Naive B cell (primary cell): ENCODE results near the gene ADPRHL1. TPM values are rescaled to one million over a fixed set of nuclear protein-coding genes. Genes with fewer than 3 reads are reported as not detected.

Experiments
- ATAC-seq, 2 donors: fragments of 150-1000 bp; cut with Tn5 transposase; 2 replicates each; pipeline ENCODE4 v1.10.0; 2021; ENCODE audit warnings: low read depth in 2 of 2, mild to moderate bottlenecking in 2 of 2, moderate library complexity in 2 of 2
- DNase-seq: peaks from one replicate; pipeline ENCODE4 v3.0.0; 2022
- H3K27ac Mint-ChIP-seq, 6 donors: one replicate each; pipeline ENCODE4 v1.8.0; 2020 to 2022; ENCODE audit warnings: mild to moderate bottlenecking in 6 of 6, mixed read lengths in 6 of 6, moderate library complexity in 5 of 6, inconsistent platforms in 2 of 6
- H3K27me3 Mint-ChIP-seq, 3 donors: one replicate each; pipeline ENCODE4 v1.8.0; 2021 to 2022; ENCODE audit warnings: mixed read lengths in 3 of 3, mild to moderate bottlenecking in 1 of 3
- H3K36me3 Mint-ChIP-seq, 2 donors: one replicate each; pipeline ENCODE4 v1.8.0; 2020 to 2022; ENCODE audit warnings: mixed read lengths in 2 of 2, inconsistent platforms in 1 of 2, mild to moderate bottlenecking in 1 of 2
- H3K4me1 Mint-ChIP-seq, 3 donors: one replicate each; pipeline ENCODE4 v1.8.0; 2020 to 2022; ENCODE audit warnings: mixed read lengths in 3 of 3, inconsistent platforms in 1 of 3, mild to moderate bottlenecking in 1 of 3, moderate library complexity in 1 of 3
- H3K4me3 Mint-ChIP-seq, 8 donors: one replicate each; pipeline ENCODE4 v1.8.0; 2020 to 2022; ENCODE audit warnings: mild to moderate bottlenecking in 8 of 8, mixed read lengths in 8 of 8, moderate library complexity in 8 of 8, inconsistent platforms in 2 of 8
- H3K9me3 Mint-ChIP-seq, 7 donors: one replicate each; pipeline ENCODE4 v1.8.0; 2020 to 2022; ENCODE audit warnings: mixed read lengths in 7 of 7, mild to moderate bottlenecking in 5 of 7, inconsistent platforms in 2 of 7, moderate library complexity in 1 of 7
- polyA plus RNA-seq, 6 donors: library from polyadenylated mRNA; unstranded; fragments of 300-500 nt; fragmentation: Illumina TruSeq; gene quantifications; one replicate each; pipeline ENCODE4 v1.2.3, GENCODE V29; 2021; ENCODE audit warnings: low read depth in 6 of 6

The ADPRHL1 gene
- polyA plus RNA-seq, 6 donors from 2014 or later: 0.54 to 0.75 TPM; not detected in 4

GRCh38 chr13:113420232-113420631, 33.1 kb downstream of the ADPRHL1 start:
- DNase-seq (no peak), ATAC-seq (no peak)
- Mint-ChIP-seq H3K27me3 (peaks cover 0 to 16% (median 10%) of the 10 kb centered on the region in 3 donors), H3K4me3 (no peak overlapping the region), H3K27ac (no peak overlapping the region), H3K9me3 (no peaks in the 10 kb centered on the region), H3K36me3 (no peaks in the 10 kb centered on the region), H3K4me1 (peaks cover 3 to 6% (median 5%) of the 10 kb centered on the region in 3 donors)

- no peak for ATAC-seq
- H3K9me3 Mint-ChIP-seq: no peaks in the 10 kb centered on the region
Observed at GRCh38 chr13:113419531-113420193, 33.6 kb downstream of the ADPRHL1 start.

GRCh38 chr13:113418722-113419049, 34.6 kb downstream of the ADPRHL1 start:
- H3K9me3 Mint-ChIP-seq: no peaks in the 10 kb centered on the region
- H3K4me1 Mint-ChIP-seq: peaks cover 3 to 10% (median 5%) of the 10 kb centered on the region in 3 donors
- H3K4me3 Mint-ChIP-seq: no peak overlapping the region
- H3K27me3 Mint-ChIP-seq: peaks cover 0 to 16% (median 10%) of the 10 kb centered on the region in 3 donors
- no peaks in the 10 kb centered on the region for H3K36me3 Mint-ChIP-seq
- DNase-seq (no peak), ATAC-seq (no peak)
- H3K27ac Mint-ChIP-seq: no peak overlapping the region

More at GRCh38 chr13:113419531-113420193, 33.6 kb downstream of the ADPRHL1 start:
- Mint-ChIP-seq H3K4me1 (peaks cover 3 to 6% (median 5%) of the 10 kb centered on the region in 3 donors), H3K4me3 (no peak overlapping the region), H3K27ac (no peak overlapping the region), H3K27me3 (peaks cover 0 to 16% (median 10%) of the 10 kb centered on the region in 3 donors), H3K36me3 (no peaks in the 10 kb centered on the region)
- DNase-seq: no peak

GRCh38 chr13:113417836-113418721, 35.2 kb downstream of the ADPRHL1 start:
- H3K4me1 Mint-ChIP-seq: peaks cover 7 to 11% (median 8%) of the 10 kb centered on the region in 3 donors
- H3K27ac Mint-ChIP-seq: peak overlapping the region in 2 of 6 donors; percentile 21 to 26
- peaks cover 0 to 3% (median 1%) of the 10 kb centered on the region in 7 donors for H3K9me3 Mint-ChIP-seq

GRCh38 chr13:113417008-113417751, 36.1 kb downstream of the ADPRHL1 start:
- H3K9me3 Mint-ChIP-seq: peaks cover 0 to 4% (median 2%) of the 10 kb centered on the region in 7 donors
- peak; percentile 49 to 75 for ATAC-seq
- peaks cover 9 to 12% (median 10%) of the 10 kb centered on the region in 3 donors for H3K4me1 Mint-ChIP-seq
- no peak overlapping the region for H3K4me3 Mint-ChIP-seq
- DNase-seq: no peak
- H3K27ac Mint-ChIP-seq: peak overlapping the region in 1 of 6 donors; percentile 86
- peaks cover 0 to 16% (median 10%) of the 10 kb centered on the region in 3 donors for H3K27me3 Mint-ChIP-seq
- peaks cover 0 to 8% of the 10 kb centered on the region in 2 donors for H3K36me3 Mint-ChIP-seq

More at GRCh38 chr13:113417836-113418721, 35.2 kb downstream of the ADPRHL1 start:
- no peak for ATAC-seq
- Mint-ChIP-seq H3K27me3 (peaks cover 0 to 16% (median 10%) of the 10 kb centered on the region in 3 donors), H3K4me3 (no peak overlapping the region), H3K36me3 (peaks cover 0 to 5% of the 10 kb centered on the region in 2 donors)
- DNase-seq: no peak

GRCh38 chr13:113415825-113416224, 37.5 kb downstream of the ADPRHL1 start:
- ATAC-seq: no peak
- H3K4me3 Mint-ChIP-seq: no peak overlapping the region
- no peak for DNase-seq
- peaks cover 4 to 16% of the 10 kb centered on the region in 2 donors for H3K36me3 Mint-ChIP-seq
- H3K27ac Mint-ChIP-seq: no peak overlapping the region
- peaks cover 15 to 19% (median 17%) of the 10 kb centered on the region in 3 donors for H3K4me1 Mint-ChIP-seq
- H3K27me3 Mint-ChIP-seq: peaks cover 0 to 16% (median 10%) of the 10 kb centered on the region in 3 donors
- peaks cover 5 to 10% (median 8%) of the 10 kb centered on the region in 7 donors for H3K9me3 Mint-ChIP-seq

GRCh38 chr13:113415032-113415431, 38.3 kb downstream of the ADPRHL1 start:
- Mint-ChIP-seq H3K27ac (peak overlapping the region in 1 of 6 donors; percentile 54), H3K4me3 (no peak overlapping the region)

GRCh38 chr13:113414335-113414734, 39.0 kb downstream of the ADPRHL1 start:
- peak overlapping the region in 1 of 6 donors; percentile 24 for H3K27ac Mint-ChIP-seq
- ATAC-seq (no peak), DNase-seq (no peak)
- peaks cover 16 to 28% (median 19%) of the 10 kb centered on the region in 3 donors for H3K4me1 Mint-ChIP-seq
- peaks cover 4 to 17% of the 10 kb centered on the region in 2 donors for H3K36me3 Mint-ChIP-seq
- peak overlapping the region in 1 of 8 donors; percentile 37 for H3K4me3 Mint-ChIP-seq
- peaks cover 9 to 17% (median 13%) of the 10 kb centered on the region in 7 donors for H3K9me3 Mint-ChIP-seq
- peaks cover 0 to 9% (median 5%) of the 10 kb centered on the region in 3 donors for H3K27me3 Mint-ChIP-seq

More at GRCh38 chr13:113415032-113415431, 38.3 kb downstream of the ADPRHL1 start:
- Mint-ChIP-seq H3K9me3 (peaks cover 6 to 11% (median 10%) of the 10 kb centered on the region in 7 donors), H3K4me1 (peaks cover 16 to 21% (median 17%) of the 10 kb centered on the region in 3 donors), H3K36me3 (peaks cover 4 to 17% of the 10 kb centered on the region in 2 donors), H3K27me3 (peaks cover 0 to 16% (median 8%) of the 10 kb centered on the region in 3 donors)
- ATAC-seq: no peak
- no peak for DNase-seq

GRCh38 chr13:113413898-113414282, 39.4 kb downstream of the ADPRHL1 start:
- ATAC-seq: no peak
- Mint-ChIP-seq H3K27me3 (peaks cover 0 to 7% (median 5%) of the 10 kb centered on the region in 3 donors), H3K4me3 (peak overlapping the region in 1 of 8 donors; percentile 37), H3K36me3 (peaks cover 4 to 17% of the 10 kb centered on the region in 2 donors), H3K9me3 (peaks cover 9 to 19% (median 16%) of the 10 kb centered on the region in 7 donors), H3K4me1 (peaks cover 16 to 33% (median 24%) of the 10 kb centered on the region in 3 donors), H3K27ac (no peak overlapping the region)
- no peak for DNase-seq

- peaks cover 0 to 7% (median 5%) of the 10 kb centered on the region in 3 donors for H3K27me3 Mint-ChIP-seq
- H3K9me3 Mint-ChIP-seq: peaks cover 9 to 19% (median 16%) of the 10 kb centered on the region in 7 donors
Observed at GRCh38 chr13:113413178-113413897, 40.0 kb downstream of the ADPRHL1 start.

GRCh38 chr13:113412440-113412839, 40.8 kb downstream of the ADPRHL1 start:
- no peak for DNase-seq
- ATAC-seq: no peak
- peaks cover 0 to 10% (median 5%) of the 10 kb centered on the region in 3 donors for H3K27me3 Mint-ChIP-seq
- peak overlapping the region in 2 of 8 donors; percentile 5 to 20 for H3K4me3 Mint-ChIP-seq
- peaks cover 4 to 17% of the 10 kb centered on the region in 2 donors for H3K36me3 Mint-ChIP-seq
- peak overlapping the region in 1 of 6 donors; percentile 47 for H3K27ac Mint-ChIP-seq
- H3K4me1 Mint-ChIP-seq: peaks cover 25 to 37% (median 35%) of the 10 kb centered on the region in 3 donors
- peaks cover 9 to 21% (median 16%) of the 10 kb centered on the region in 7 donors for H3K9me3 Mint-ChIP-seq

More at GRCh38 chr13:113413178-113413897, 40.0 kb downstream of the ADPRHL1 start:
- ATAC-seq (no peak), DNase-seq (no peak)
- peaks cover 4 to 17% of the 10 kb centered on the region in 2 donors for H3K36me3 Mint-ChIP-seq
- peak overlapping the region in 3 of 6 donors; percentile 86 to 97 (median 91) for H3K27ac Mint-ChIP-seq
- peaks cover 20 to 38% (median 29%) of the 10 kb centered on the region in 3 donors for H3K4me1 Mint-ChIP-seq
- H3K4me3 Mint-ChIP-seq: peak overlapping the region in 1 of 8 donors; percentile 86
